PC-9 (cell line): ENCODE measurements around the gene SLC6A9. TPM values are rescaled to one million over a fixed set of nuclear protein-coding genes. Genes with fewer than 3 reads are reported as not detected.

Experiments used
- BruUV-seq: library from RNA; stranded (reverse); fragments of 400-500 nt; replicated peaks from 2 replicates; lab custom pipeline; 2021; lab: Mats Ljungman, UMichigan
- CTCF ChIA-PET: fragments of 300-600 bp; sonication (Branson Sonifier 250); formaldehyde crosslinking; loops from one replicate; lab custom pipeline; 2022; ENCODE audit warnings: antibody characterized with exemption; lab: Charles Lee
- POLR2A ChIA-PET: fragments of 300-600 bp; sonication (Branson Sonifier 250); formaldehyde crosslinking; loops from one replicate; lab custom pipeline; 2022; ENCODE audit warnings: antibody characterized with exemption; ENCODE audit not compliant: unreplicated experiment; lab: Charles Lee
- DNase-seq, 2 experiments: peaks; one replicate each; pipeline versions ENCODE4 v3.0.0 to v3.0.0-alpha.2; 2015 to 2022; ENCODE audit warnings: mixed read lengths in 1 of 2
- H2AFZ ChIP-seq: fragments of 200-600 bp; sonication (generic); 2 replicates; pipeline ENCODE4 v1.8.1; 2017; ENCODE audit warnings: antibody characterized with exemption
- H3F3A ChIP-seq: fragments of 200-600 bp; sonication (generic); 2 replicates; pipeline ENCODE4 v1.8.1; 2017; ENCODE audit warnings: antibody characterized with exemption, mild to moderate bottlenecking, low read depth; ENCODE audit not compliant: insufficient read depth
- H3K27ac ChIP-seq: fragments of 200-600 bp; sonication (generic); 2 replicates; pipeline ENCODE4 v1.6.1; 2016; ENCODE audit warnings: mixed run types
- H3K27me3 ChIP-seq: fragments of 200-600 bp; sonication (generic); 2 replicates; pipeline ENCODE4 v1.6.1; 2016; ENCODE audit warnings: low read depth, mixed run types; ENCODE audit not compliant: insufficient read depth
- H3K36me3 ChIP-seq: fragments of 200-600 bp; sonication (generic); 2 replicates; pipeline ENCODE4 v1.6.1; 2016; ENCODE audit warnings: low read depth, mixed run types
- H3K4me1 ChIP-seq: fragments of 200-600 bp; sonication (generic); replicated peaks from 2 replicates; pipeline ENCODE4 v1.6.1; 2016; ENCODE audit warnings: mixed run types; ENCODE audit not compliant: insufficient read depth
- H3K4me2 ChIP-seq: fragments of 200-600 bp; sonication (generic); 2 replicates; pipeline ENCODE4 v1.6.1; 2017; ENCODE audit warnings: mixed run types
- H3K4me3 ChIP-seq: fragments of 200-600 bp; sonication (generic); 2 replicates; pipeline ENCODE4 v1.6.1; 2016; ENCODE audit warnings: mixed run types
- H3K79me2 ChIP-seq: fragments of 200-600 bp; sonication (generic); 2 replicates; pipeline ENCODE4 v1.6.1; 2017; ENCODE audit warnings: low read depth, mixed run types
- H3K9me2 ChIP-seq: fragments of 200-600 bp; sonication (generic); 2 replicates; pipeline ENCODE4 v1.8.1; 2017; ENCODE audit warnings: mild to moderate bottlenecking; ENCODE audit not compliant: insufficient read depth
- H3K9me3 ChIP-seq: fragments of 200-600 bp; sonication (generic); 2 replicates; pipeline ENCODE4 v1.8.1; 2016; ENCODE audit warnings: low read depth; ENCODE audit not compliant: insufficient read depth
- H4K20me1 ChIP-seq: fragments of 200-600 bp; sonication (generic); 2 replicates; pipeline ENCODE4 v1.8.1; 2017; ENCODE audit not compliant: insufficient read depth
- CTCF ChIP-seq: fragments of 200-600 bp; sonication (generic); conservative IDR thresholded peaks from 2 replicates; pipeline ENCODE4 v1.6.1; 2017; ENCODE audit warnings: mixed run types, antibody characterized with exemption, mild to moderate bottlenecking, moderate library complexity
- EZH2 ChIP-seq: fragments of 200-600 bp; sonication (generic); IDR thresholded peaks from 2 replicates; pipeline ENCODE4 v1.8.0; 2017; ENCODE audit warnings: antibody characterized with exemption, low read depth
- intact Hi-C: fragments of 100-400 bp; cut with micrococcal nuclease; formaldehyde crosslinking; loops from one replicate; pipeline ENCODE4 v1.10.0; 2022; ENCODE audit not compliant: unreplicated experiment
- total RNA-seq: library from RNA; stranded (reverse); gene quantifications from 2 replicates; pipeline ENCODE4 v1.2.3, GENCODE V29; 2021

Gene SLC6A9
- total RNA-seq, 1 experiment from 2014 or later, result 70.1 TPM

GRCh38 chr1:43947061-43947873, 84.0 kb downstream of the SLC6A9 start:
- Histone ChIP-seq H3K4me3 (peak overlapping the region; percentile 74), H3K36me3 (no peaks in the 10 kb centered on the region), H3K9me3 (no peaks in the 10 kb centered on the region), H3K4me2 (peak overlapping the region; percentile 100), H3K27ac (no peak overlapping the region; the same call in 1 of the 2 replicates), H4K20me1 (no peaks in the 10 kb centered on the region), H3K9me2 (no peaks in the 10 kb centered on the region), H3K4me1 (peaks cover 26% of the 10 kb centered on the region), H2AFZ (peak overlapping the region; percentile 94), H3K79me2 (peaks cover 17% of the 10 kb centered on the region; the same call in 1 of the 2 replicates), H3K27me3 (no peaks in the 10 kb centered on the region), H3F3A (peaks cover 6% of the 10 kb centered on the region; the same call in 1 of the 2 replicates)
- DNase-seq, result no peak
- TF ChIP-seq EZH2 (no peak), CTCF (no peak)
- CTCF ChIA-PET, result interaction anchor here (0.6 to 2.8 kb wide), 4 partner anchors 101 to 234 kb away, joined by 3 to 13 read pairs (median 3); no protein-coding TSS in a partner anchor
- BruUV-seq, result no TSS peak
- intact Hi-C loops, result loop anchor here (2.0 kb wide), 2 partner anchors 44 to 418 kb away; partner anchors contain the start of gene CCDC24
- POLR2A ChIA-PET, result interaction anchor here (0.5 to 0.9 kb wide), 4 partner anchors 23 to 1781 kb away, joined by 3 to 38 read pairs (median 6); partner anchors contain the start of genes DPH2 and SLC6A9

Other genes starting within 250 kb of the SLC6A9 start
- gene ARTN, start 97.7 kb downstream of the SLC6A9 start, total RNA-seq, result 17.4 and 33.6 TPM in 2 replicates
- 25.0 and 27.2 TPM in 2 replicates for gene IPO13, start 84.5 kb downstream of the SLC6A9 start, total RNA-seq
- 32.8 and 37.8 TPM in 2 replicates for gene DPH2, start 61.5 kb downstream of the SLC6A9 start, total RNA-seq
- gene ATP6V0B, start 56.5 kb downstream of the SLC6A9 start, total RNA-seq, result 110 and 125 TPM in 2 replicates
- 66.2 and 72.9 TPM in 2 replicates for gene B4GALT2, start 52.3 kb downstream of the SLC6A9 start, total RNA-seq
- gene CCDC24, start 39.9 kb downstream of the SLC6A9 start, total RNA-seq, result 47.9 and 56.5 TPM in 2 replicates
- gene KLF17, start 87.4 kb upstream of the SLC6A9 start, total RNA-seq, result not detected in 2 replicates
- not detected in 2 replicates for gene KLF18, start 110.2 kb upstream of the SLC6A9 start, total RNA-seq
- gene DMAP1, start 182.0 kb upstream of the SLC6A9 start, total RNA-seq, result 54.2 and 68.4 TPM in 2 replicates